ENCODE results near the gene UBXN10. TPM values are rescaled to one million over a fixed set of nuclear protein-coding genes. Genes with fewer than 3 reads are reported as not detected.

The UBXN10 gene
- total and polyA plus RNA-seq, 8 donors = 0.31 to 8.0 (median 1.8) TPM

GRCh38 chr1:20198296-20198695 is 12.4 kb downstream of the UBXN10 start:
- no peak overlapping the region for H3K27ac ChIP-seq
- WGBS, 5 donors = 58 to 89% (median 78%) methylated on average over 1 of the region's 1 CpG
- no peak for TF ChIP-seq POLR2A (IDR thresholded peaks at IDR 0.05)
- H3K27me3 ChIP-seq = peaks cover 0 to 34% (median 0%) of the 10 kb centered on the region in 3 donors
- intact Hi-C loops (cut with DNase I; ENCODE audit: low total_unique reads) = no loop called here
- peaks cover 0 to 14% (median 5%) of the 10 kb centered on the region in 4 donors for H3K4me1 ChIP-seq
- H3K9me3 ChIP-seq = no peaks in the 10 kb centered on the region
- DNase-seq = no peak
- no peaks in the 10 kb centered on the region for H3K36me3 ChIP-seq
- no peak overlapping the region for H3K4me3 ChIP-seq

DNA sequence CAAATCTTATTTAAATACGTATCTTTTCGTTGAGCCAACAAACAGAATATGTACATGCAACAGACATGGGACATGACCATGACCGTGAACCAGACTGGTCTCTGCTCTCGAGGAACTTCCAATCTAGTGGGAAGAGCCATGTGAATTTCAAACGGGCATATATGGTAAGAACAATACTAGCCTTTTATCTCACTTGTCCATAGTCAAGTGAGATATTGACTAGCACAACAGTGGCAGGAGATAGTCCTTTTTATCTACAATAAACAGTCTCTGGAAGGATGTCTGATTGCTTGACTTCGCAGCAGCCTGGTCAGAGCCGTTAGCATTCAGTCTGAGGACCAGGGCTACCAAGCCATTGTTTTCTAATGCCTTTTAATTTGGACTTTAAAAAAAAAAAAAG is 13.0 kb downstream of the UBXN10 start:
- H3K36me3 ChIP-seq = no peaks in the 10 kb centered on the region
- no peak overlapping the region for H3K27ac ChIP-seq
- H3K4me3 ChIP-seq = no peak overlapping the region
- H3K27me3 ChIP-seq = peaks cover 0 to 38% (median 0%) of the 10 kb centered on the region in 3 donors
- intact Hi-C loops (cut with DNase I; ENCODE audit: low total_unique reads) = no loop called here
- 37 to 60% (median 55%) methylated on average over 7 of the region's 7 CpGs for WGBS, 5 donors
- TF ChIP-seq EP300 (IDR thresholded peaks at IDR 0.05) (no peak), POLR2A (IDR thresholded peaks at IDR 0.05) (no peak), POLR2AphosphoS5 (IDR thresholded peaks at IDR 0.05) (no peak), CTCF (IDR thresholded peaks at IDR 0.05) (no peak)
- no peaks in the 10 kb centered on the region for H3K9me3 ChIP-seq
- no peak for DNase-seq
- peaks cover 0 to 13% (median 5%) of the 10 kb centered on the region in 4 donors for H3K4me1 ChIP-seq

DNA sequence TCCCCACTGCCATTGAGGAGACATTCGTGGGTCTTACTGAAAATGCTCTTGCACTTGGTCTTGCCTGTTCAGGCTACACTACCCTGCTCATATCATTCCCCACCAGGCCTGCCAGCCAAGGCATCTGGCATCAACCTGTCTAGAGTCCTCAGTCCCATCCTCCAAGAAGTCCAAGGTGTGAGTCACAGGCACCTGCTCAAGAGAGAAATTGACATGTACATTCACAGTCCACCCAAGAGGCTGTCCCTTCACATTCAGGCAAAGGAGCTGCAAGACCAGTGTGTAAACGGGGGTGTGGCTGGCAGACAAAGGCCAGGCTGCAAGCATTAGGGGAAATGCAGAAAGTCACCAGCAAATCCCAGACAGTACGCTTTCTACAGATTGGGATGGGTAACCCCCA is 13.5 kb downstream of the UBXN10 start:
- H3K9me3 ChIP-seq = no peaks in the 10 kb centered on the region
- intact Hi-C loops (cut with DNase I; ENCODE audit: low total_unique reads) = no loop called here
- H3K4me3 ChIP-seq = no peak overlapping the region
- no peak overlapping the region for H3K27ac ChIP-seq
- WGBS, 5 donors = 21 to 45% (median 34%) methylated on average over 3 of the region's 3 CpGs
- H3K27me3 ChIP-seq = peaks cover 0 to 38% (median 0%) of the 10 kb centered on the region in 3 donors
- TF ChIP-seq POLR2AphosphoS5 (IDR thresholded peaks at IDR 0.05) = no peak
- no peak for TF ChIP-seq POLR2A (IDR thresholded peaks at IDR 0.05)
- no peak for TF ChIP-seq EP300 (IDR thresholded peaks at IDR 0.05)
- H3K36me3 ChIP-seq = no peaks in the 10 kb centered on the region
- peak in 1 of 2 donors; percentile 47 for DNase-seq
- peaks cover 0 to 9% (median 4%) of the 10 kb centered on the region in 4 donors for H3K4me1 ChIP-seq

DNA sequence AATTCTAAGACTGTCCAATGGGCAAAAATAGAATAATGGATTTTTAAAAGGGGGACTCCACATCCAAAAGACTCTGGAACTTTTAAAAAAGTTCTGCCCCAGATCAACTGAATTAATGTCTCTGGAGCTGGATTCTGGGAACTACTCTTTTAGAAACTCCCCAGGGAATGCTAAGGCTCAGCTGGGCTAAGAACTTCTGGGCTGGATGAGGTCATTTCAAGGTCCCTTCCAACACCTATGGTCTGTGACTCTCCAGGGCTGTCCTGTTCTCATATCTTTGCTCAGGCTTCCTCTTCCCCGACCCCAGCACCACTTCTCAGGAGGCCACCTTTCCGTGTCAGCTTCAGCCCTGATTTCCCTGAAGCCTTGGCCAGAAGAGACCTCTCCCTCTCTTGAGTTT is 13.9 kb downstream of the UBXN10 start:
- no peak for TF ChIP-seq POLR2A (IDR thresholded peaks at IDR 0.05)
- no peak for TF ChIP-seq POLR2AphosphoS5 (IDR thresholded peaks at IDR 0.05)
- TF ChIP-seq EP300 (IDR thresholded peaks at IDR 0.05) = no peak
- TF ChIP-seq CTCF (IDR thresholded peaks at IDR 0.05) = no peak
- Histone ChIP-seq H3K4me3 (no peak overlapping the region), H3K36me3 (no peaks in the 10 kb centered on the region), H3K4me1 (peaks cover 0 to 5% (median 2%) of the 10 kb centered on the region in 4 donors), H3K27me3 (peaks cover 0 to 38% (median 0%) of the 10 kb centered on the region in 3 donors), H3K27ac (no peak overlapping the region), H3K9me3 (no peaks in the 10 kb centered on the region)
- WGBS, 5 donors = 33 to 69% (median 46%) methylated on average over 2 of the region's 2 CpGs
- DNase-seq = peak in 1 of 2 donors; percentile 11
- intact Hi-C loops (cut with DNase I; ENCODE audit: low total_unique reads) = no loop called here

DNA sequence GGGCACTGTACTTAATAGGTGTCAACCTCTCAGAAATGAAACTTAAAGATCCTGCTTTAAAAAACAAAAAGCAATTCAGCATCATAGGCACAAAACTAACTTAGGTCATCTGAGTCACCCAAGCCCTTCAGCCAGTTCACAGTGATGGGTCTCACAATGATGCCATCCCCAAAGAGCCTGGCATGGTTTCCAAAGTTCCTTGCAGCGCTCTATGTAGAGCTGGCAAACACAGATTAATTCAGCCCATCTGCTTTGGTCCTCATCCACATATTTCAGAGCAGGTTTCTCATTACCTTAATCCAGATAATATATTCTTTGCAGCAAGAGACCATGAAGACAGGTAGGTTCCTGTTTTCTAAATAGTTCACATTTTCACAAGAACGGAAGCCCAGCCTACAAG is 15.1 kb downstream of the UBXN10 start:
- WGBS, 5 donors = 75 to 93% (median 83%) methylated on average over 2 of the region's 2 CpGs

More for the DNA sequence above, 15.1 kb downstream of the UBXN10 start:
- Histone ChIP-seq H3K4me1 (no peaks in the 10 kb centered on the region), H3K9me3 (no peaks in the 10 kb centered on the region), H3K36me3 (no peaks in the 10 kb centered on the region), H3K4me3 (no peak overlapping the region), H3K27ac (no peak overlapping the region), H3K27me3 (peaks cover 0 to 37% (median 0%) of the 10 kb centered on the region in 3 donors)
- TF ChIP-seq EP300 (IDR thresholded peaks at IDR 0.05) (no peak), POLR2AphosphoS5 (IDR thresholded peaks at IDR 0.05) (no peak), POLR2A (IDR thresholded peaks at IDR 0.05) (no peak), CTCF (IDR thresholded peaks at IDR 0.05) (no peak)
- DNase-seq = no peak
- intact Hi-C loops (cut with DNase I; ENCODE audit: low total_unique reads) = no loop called here
